Measurements from ENCODE around the gene COL19A1.

- TF ChIP-seq CTCF (IDR thresholded peaks at IDR 0.05) = no peak
- no peak for TF ChIP-seq POLR2A (IDR thresholded peaks at IDR 0.05)
- TF ChIP-seq EP300 (IDR thresholded peaks at IDR 0.05) = no peak
Measured at GRCh38 chr6:70037445-70037844, 171.1 kb downstream of the COL19A1 start.

Measured in ovary (tissue), 3 donors.